HG02870 (cell line): ENCODE data around the gene GRIFIN.

Experiments
- ATAC-seq: cut with Tn5 transposase; IDR thresholded peaks from one replicate; pipeline ENCODE4 v1.9.1; 2021; ENCODE audit warnings: mild to moderate bottlenecking, moderate library complexity; ENCODE audit not compliant: unreplicated experiment

The GRIFIN gene

GRCh38 chr7:2513702-2514101 is 37.5 kb upstream of the GRIFIN start:
- ATAC-seq, result no peak

GRCh38 chr7:2512713-2513112 is 36.5 kb upstream of the GRIFIN start:
- ATAC-seq, result no peak

- no peak for ATAC-seq
Measured at GRCh38 chr7:2512179-2512661, 36.0 kb upstream of the GRIFIN start.

DNA sequence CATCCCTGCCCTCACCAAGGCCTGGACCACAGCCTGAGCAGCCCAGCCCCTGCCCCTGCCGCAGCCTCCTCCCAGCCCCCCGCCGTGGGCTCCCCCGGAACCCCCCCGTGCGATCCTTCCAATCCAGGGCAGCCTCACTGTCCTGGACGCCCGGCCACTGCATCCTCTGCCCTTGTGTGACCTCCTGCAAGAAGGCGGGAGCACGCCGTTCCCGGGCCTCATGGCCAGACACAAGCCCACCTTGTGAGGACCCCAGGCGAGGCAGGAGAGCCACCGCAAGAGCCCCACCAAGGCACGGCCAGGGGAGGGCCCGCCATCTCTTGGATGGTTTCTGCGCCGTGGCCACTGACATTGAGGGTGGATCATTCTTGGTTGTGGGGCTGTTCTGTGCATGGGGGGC is 35.6 kb upstream of the GRIFIN start:
- no peak for ATAC-seq

GRCh38 chr7:2510909-2511768 is 34.9 kb upstream of the GRIFIN start:
- no peak for ATAC-seq

- no peak for ATAC-seq
Measured at GRCh38 chr7:2510130-2510776, 34.1 kb upstream of the GRIFIN start.

GRCh38 chr7:2509298-2509906 is 33.2 kb upstream of the GRIFIN start:
- no peak for ATAC-seq

- ATAC-seq, result no peak
Measured at GRCh38 chr7:2508327-2509215, 32.4 kb upstream of the GRIFIN start.

GRCh38 chr7:2507917-2508306 is 31.7 kb upstream of the GRIFIN start:
- no peak for ATAC-seq

DNA sequence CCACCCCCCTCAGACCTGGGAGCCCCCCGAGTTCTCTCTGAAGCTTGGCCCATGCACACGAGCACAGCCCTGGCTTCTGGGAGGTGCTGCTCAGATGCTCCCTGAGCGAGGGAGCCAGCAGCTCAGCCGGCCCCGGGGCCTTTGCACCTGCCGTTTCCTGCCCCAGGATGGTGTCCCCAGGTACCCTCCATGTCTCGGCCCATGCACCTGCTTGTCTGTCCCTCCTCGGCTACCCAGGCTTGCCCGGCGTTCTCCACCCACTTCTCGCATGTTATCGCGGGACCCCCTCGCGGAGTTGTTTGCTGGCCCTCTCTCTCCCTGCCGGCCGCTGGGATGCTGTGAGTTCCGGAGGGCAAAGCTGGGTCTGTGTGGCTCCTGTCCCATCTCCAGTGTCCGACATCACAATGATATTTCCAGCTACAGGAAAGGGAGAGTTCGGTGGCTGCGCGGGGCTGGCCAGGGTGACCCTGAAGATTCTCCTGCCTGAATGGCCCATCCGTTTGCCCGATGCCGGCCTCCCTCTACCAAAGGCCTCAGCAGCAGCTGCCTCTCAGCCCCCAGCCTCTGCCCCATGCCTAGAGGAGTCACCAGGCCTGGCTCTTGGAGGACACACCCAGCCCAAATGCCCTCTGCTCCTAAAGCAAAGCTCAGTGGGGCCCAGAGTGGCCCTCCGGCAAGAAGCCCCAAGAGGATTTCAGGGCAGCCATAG is 31.2 kb upstream of the GRIFIN start:
- no peak for ATAC-seq

- no peak for ATAC-seq
Measured at GRCh38 chr7:2505401-2505800, 29.2 kb upstream of the GRIFIN start.

- no peak for ATAC-seq
Measured at GRCh38 chr7:2504889-2505375, 28.7 kb upstream of the GRIFIN start.

- no peak for ATAC-seq
Measured at GRCh38 chr7:2504128-2504888, 28.1 kb upstream of the GRIFIN start.

DNA sequence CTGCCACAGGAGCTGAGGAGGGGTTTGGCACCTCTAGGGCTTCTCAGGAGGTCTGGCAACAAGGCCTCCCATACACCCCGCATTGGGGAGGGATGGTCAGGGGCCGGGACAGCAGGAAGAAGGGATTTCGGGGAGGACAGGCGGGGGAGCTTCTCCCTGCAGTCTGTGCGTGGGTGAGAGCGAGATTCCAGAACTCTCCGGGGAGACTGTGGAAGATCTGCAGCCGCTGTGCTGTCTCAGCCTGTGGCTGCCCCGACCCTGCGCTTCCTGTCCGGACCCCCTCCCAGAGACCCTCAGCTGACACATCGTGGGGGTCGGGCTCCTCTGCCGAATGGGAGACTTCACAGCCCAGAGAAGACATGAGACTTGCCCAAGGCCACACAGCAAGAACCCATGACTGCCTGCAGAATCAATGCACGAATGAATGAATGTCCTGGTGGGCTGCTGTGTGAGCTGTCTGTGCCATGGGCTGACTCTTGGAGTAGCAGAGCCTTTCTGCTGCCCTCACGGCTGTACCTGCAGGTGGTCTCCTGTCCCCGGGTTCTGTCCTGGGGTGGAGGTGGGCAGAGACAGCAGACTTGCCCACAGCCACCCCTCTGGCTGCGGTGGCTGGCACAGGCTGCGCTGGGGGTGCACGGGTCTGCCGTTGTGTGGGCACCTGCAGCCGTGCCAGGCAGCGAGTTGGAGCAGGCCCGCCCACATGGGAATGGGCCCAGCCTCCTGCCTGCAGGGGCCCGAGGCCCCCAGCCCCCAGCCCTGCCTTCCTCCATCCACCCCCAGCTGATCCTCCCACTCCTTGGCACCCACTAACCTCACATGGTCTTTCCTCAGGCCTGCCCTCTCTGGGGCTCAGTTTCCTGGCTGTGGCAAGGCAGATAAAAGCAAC is 27.1 kb upstream of the GRIFIN start:
- ATAC-seq, result no peak

DNA sequence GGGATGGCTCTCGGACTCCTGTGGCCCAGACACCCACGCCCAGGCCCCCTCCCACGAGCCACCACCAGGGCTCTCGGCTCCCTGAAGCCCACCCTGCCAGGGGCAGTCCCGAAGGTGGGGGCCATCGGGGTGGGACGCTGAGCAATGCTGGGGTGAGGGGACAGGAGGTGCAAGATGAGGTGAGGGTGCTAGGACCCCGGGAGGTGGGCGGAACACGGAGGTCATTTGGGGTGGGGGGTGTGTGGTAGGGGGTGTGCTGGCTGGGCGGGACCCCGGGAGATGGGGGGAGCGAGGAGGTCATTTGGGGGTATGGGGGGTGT is 26.4 kb upstream of the GRIFIN start:
- no peak for ATAC-seq

DNA sequence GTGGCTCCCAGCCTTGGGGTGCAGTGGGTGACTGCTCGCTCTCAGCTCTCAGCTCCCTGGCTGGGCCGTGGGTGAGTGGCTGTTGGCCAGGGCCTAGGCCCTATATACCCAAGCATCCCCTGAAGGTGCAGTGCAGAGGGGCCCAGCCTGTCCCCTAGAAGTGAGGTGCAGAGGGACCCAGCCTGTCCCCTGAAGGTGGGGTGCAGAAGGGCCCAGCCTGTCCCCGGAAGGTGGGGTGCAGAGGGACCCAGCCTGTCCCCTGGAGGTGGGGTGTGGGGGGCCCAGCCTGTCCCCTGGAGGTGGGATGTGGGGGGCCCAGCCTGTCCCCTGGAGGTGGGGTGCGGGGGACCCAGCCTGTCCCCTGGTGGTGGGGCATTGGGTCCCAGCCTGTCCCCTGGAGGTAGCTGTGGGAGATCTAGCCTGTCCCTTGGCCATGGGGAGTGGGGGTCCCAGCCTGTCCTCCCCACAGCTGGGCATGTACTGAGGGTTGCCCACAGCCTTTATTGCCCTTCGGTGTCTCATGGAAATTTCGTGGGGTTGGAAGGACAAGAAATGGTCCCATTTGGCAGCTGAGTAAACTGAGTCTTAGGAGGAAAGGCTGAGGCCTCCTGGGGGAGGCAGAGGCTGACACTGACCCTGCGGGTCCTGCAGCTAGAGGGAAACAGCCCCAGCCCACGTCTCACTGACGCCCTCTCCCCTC is 25.9 kb upstream of the GRIFIN start:
- no peak for ATAC-seq

- no peak for ATAC-seq
Measured at GRCh38 chr7:2500701-2501100, 24.5 kb upstream of the GRIFIN start.
